MM.1S (cell line): ENCODE data around the gene SEPTIN3.

Experiments
- DNase-seq: peaks from one replicate; pipeline ENCODE4 v3.0.0-alpha.2; 2015
- H2AFZ ChIP-seq: fragments of 300-600 bp; sonication (generic); 2 replicates; pipeline ENCODE4 v1.6.0; 2016; ENCODE audit warnings: antibody characterized with exemption, low read length
- H3F3A ChIP-seq: fragments of 300-600 bp; sonication (generic); 2 replicates; pipeline ENCODE4 v1.6.1; 2016; ENCODE audit warnings: mild to moderate bottlenecking, antibody characterized with exemption, low read length, moderate library complexity, mixed read lengths; ENCODE audit not compliant: insufficient read depth
- H3K27ac ChIP-seq: fragments of 300-600 bp; sonication (generic); 2 replicates; pipeline ENCODE4 v1.5.1; 2016; ENCODE audit warnings: mild to moderate bottlenecking, low read length
- H3K27me3 ChIP-seq: fragments of 300-600 bp; sonication (generic); replicated peaks from 2 replicates; pipeline ENCODE4 v1.6.0; 2016; ENCODE audit warnings: low read length; ENCODE audit not compliant: insufficient read depth
- H3K36me3 ChIP-seq: fragments of 300-600 bp; sonication (generic); replicated peaks from 2 replicates; pipeline ENCODE4 v1.6.1; 2016; ENCODE audit warnings: mild to moderate bottlenecking, low read length, mixed read lengths; ENCODE audit not compliant: insufficient read depth
- H3K4me1 ChIP-seq: fragments of 300-600 bp; sonication (generic); 2 replicates; pipeline ENCODE4 v1.6.1; 2016; ENCODE audit warnings: low read length, mixed read lengths
- H3K4me2 ChIP-seq: fragments of 300-600 bp; sonication (generic); 2 replicates; pipeline ENCODE4 v1.6.0; 2016; ENCODE audit warnings: low read depth, low read length
- H3K4me3 ChIP-seq: fragments of 300-600 bp; sonication (generic); 2 replicates; pipeline ENCODE4 v1.5.1; 2016; ENCODE audit warnings: low read length, mixed read lengths
- H3K79me2 ChIP-seq: fragments of 300-600 bp; sonication (generic); 2 replicates; pipeline ENCODE4 v1.6.1; 2016; ENCODE audit warnings: mixed run types, low read length, mixed read lengths
- H3K9ac ChIP-seq: fragments of 300-600 bp; sonication (generic); 2 replicates; pipeline ENCODE4 v1.6.1; 2016; ENCODE audit warnings: low read length, mixed read lengths
- H3K9me2 ChIP-seq: fragments of 300-600 bp; sonication (generic); replicated peaks from 2 replicates; pipeline ENCODE4 v1.6.1; 2016; ENCODE audit warnings: mild to moderate bottlenecking, low read length, mixed read lengths; ENCODE audit not compliant: insufficient read depth
- H3K9me3 ChIP-seq: fragments of 300-600 bp; sonication (generic); replicated peaks from 2 replicates; pipeline ENCODE4 v1.6.1; 2016; ENCODE audit warnings: mild to moderate bottlenecking, low read length, mixed read lengths; ENCODE audit not compliant: insufficient read depth
- H4K20me1 ChIP-seq: fragments of 300-600 bp; sonication (generic); 2 replicates; pipeline ENCODE4 v1.6.1; 2016; ENCODE audit warnings: mild to moderate bottlenecking, low read length, moderate library complexity, mixed read lengths; ENCODE audit not compliant: insufficient read depth
- CTCF ChIP-seq: fragments of 300-600 bp; sonication (generic); IDR thresholded peaks from 2 replicates; pipeline ENCODE4 v1.5.1; 2016; ENCODE audit warnings: antibody characterized with exemption, low read length, mixed read lengths
- EZH2 ChIP-seq: fragments of 300-600 bp; sonication (generic); optimal IDR thresholded peaks from 2 replicates; pipeline ENCODE3; 2017; ENCODE audit warnings: low read depth, mild to moderate bottlenecking, antibody characterized with exemption, low read length, mixed read lengths
- EZH2phosphoT487 ChIP-seq: fragments of 300-600 bp; sonication (generic); IDR thresholded peaks from 2 replicates; pipeline ENCODE4 v1.6.1; 2018; ENCODE audit warnings: antibody characterized with exemption, low read length

Gene SEPTIN3

GRCh38 chr22:41927813-41928212, 41.4 kb upstream of the SEPTIN3 start:
- Histone ChIP-seq H3K27ac (no peak overlapping the region), H3K79me2 (no peaks in the 10 kb centered on the region), H3K36me3 (no peaks in the 10 kb centered on the region), H3K4me3 (no peak overlapping the region), H3F3A (peaks cover 5% of the 10 kb centered on the region), H3K27me3 (peaks cover 37% of the 10 kb centered on the region), H3K4me1 (no peaks in the 10 kb centered on the region), H2AFZ (no peak overlapping the region), H3K4me2 (no peak overlapping the region), H4K20me1 (no peaks in the 10 kb centered on the region), H3K9me2 (no peaks in the 10 kb centered on the region), H3K9ac (no peak overlapping the region), H3K9me3 (no peaks in the 10 kb centered on the region)
- TF ChIP-seq EZH2 (no peak), CTCF (no peak), EZH2phosphoT487 (no peak)
- no peak for DNase-seq

GRCh38 chr22:41928593-41929417, 40.4 kb upstream of the SEPTIN3 start:
- Histone ChIP-seq H3K9me2 (no peaks in the 10 kb centered on the region), H3K4me3 (no peak overlapping the region), H3K4me2 (no peak overlapping the region), H3K9me3 (no peaks in the 10 kb centered on the region), H3K36me3 (no peaks in the 10 kb centered on the region), H3F3A (peaks cover 5% of the 10 kb centered on the region), H3K27me3 (peaks cover 27% of the 10 kb centered on the region), H3K4me1 (no peaks in the 10 kb centered on the region), H3K27ac (no peak overlapping the region), H2AFZ (no peak overlapping the region), H3K9ac (no peak overlapping the region), H3K79me2 (no peaks in the 10 kb centered on the region), H4K20me1 (no peaks in the 10 kb centered on the region)
- DNase-seq: no peak
- TF ChIP-seq EZH2phosphoT487 (no peak), EZH2 (no peak), CTCF (no peak)

GRCh38 chr22:41929418-41929810, 39.8 kb upstream of the SEPTIN3 start:
- no peak overlapping the region for H3K4me2 ChIP-seq
- no peaks in the 10 kb centered on the region for H3K4me1 ChIP-seq
- no peaks in the 10 kb centered on the region for H4K20me1 ChIP-seq
- no peak overlapping the region for H3K9ac ChIP-seq
- H3K9me3 ChIP-seq: no peaks in the 10 kb centered on the region
- H3K4me3 ChIP-seq: no peak overlapping the region
- TF ChIP-seq CTCF (no peak), EZH2 (no peak), EZH2phosphoT487 (no peak)
- peaks cover 5% of the 10 kb centered on the region for H3F3A ChIP-seq
- no peak overlapping the region for H3K27ac ChIP-seq
- no peak overlapping the region for H2AFZ ChIP-seq
- no peaks in the 10 kb centered on the region for H3K36me3 ChIP-seq
- H3K9me2 ChIP-seq: no peaks in the 10 kb centered on the region
- no peaks in the 10 kb centered on the region for H3K79me2 ChIP-seq
- no peak for DNase-seq
- H3K27me3 ChIP-seq: peaks cover 25% of the 10 kb centered on the region
